Stimulated activated CD8-positive, alpha-beta memory T cell treated with anti-CD3 and anti-CD28 coated beads, Interleukin-12 subunit alpha, Interleukin-12 subunit beta, amount 100 ng/mL, for 24 hours (primary cell): ENCODE results near the gene NLRP4.
"Not testable (repeated sequence)": the region's sequence is repeated elsewhere in the genome, so short reads cannot be mapped to it uniquely, and the experiment has no call there.

ENCODE experiments used
- DNase-seq: peaks from one replicate; pipeline ENCODE4 v3.0.0-alpha.2; 2020; ENCODE audit errors: extremely low read depth

NLRP4 gene

DNA sequence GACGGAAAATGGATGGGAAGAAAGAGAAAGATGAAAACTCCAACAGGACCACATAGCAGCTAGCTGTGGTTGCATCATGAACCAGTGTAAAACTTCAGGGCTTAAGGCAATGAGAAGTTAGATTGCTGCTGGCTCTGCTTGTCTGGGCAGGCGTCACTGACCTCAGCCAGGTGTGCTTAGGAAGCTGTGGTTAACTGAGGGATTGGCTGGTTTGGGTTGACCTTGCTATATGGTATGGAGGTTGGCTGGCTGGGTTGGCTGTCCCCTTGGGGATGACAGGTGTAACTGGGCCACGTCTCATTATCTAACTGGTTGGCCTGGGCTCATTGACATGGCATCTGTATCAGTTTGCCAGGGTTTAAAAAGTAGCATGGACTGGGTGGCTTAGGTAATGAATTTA lies 40.9 kb downstream of the NLRP4 start:
- no peak for DNase-seq

DNA sequence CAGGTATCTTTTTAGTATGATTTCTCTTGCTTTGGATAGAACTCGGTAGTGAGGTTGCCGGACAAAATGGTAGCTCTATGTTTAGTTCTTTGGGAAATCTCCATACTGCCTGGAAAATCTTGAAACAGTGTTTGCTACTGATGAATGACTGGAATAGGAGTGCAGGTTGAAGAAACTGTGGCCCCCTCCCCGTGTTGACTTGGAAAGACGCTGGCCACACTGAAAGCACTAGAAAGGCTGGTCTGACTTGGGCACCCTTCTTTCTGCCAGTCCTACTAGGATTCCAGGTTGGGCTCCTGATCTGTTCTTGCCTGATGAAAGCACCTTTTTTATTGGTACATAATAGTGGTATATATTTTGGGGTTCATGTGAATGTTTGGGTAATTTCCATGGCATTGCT lies 46.3 kb downstream of the NLRP4 start:
- no peak for DNase-seq

DNA sequence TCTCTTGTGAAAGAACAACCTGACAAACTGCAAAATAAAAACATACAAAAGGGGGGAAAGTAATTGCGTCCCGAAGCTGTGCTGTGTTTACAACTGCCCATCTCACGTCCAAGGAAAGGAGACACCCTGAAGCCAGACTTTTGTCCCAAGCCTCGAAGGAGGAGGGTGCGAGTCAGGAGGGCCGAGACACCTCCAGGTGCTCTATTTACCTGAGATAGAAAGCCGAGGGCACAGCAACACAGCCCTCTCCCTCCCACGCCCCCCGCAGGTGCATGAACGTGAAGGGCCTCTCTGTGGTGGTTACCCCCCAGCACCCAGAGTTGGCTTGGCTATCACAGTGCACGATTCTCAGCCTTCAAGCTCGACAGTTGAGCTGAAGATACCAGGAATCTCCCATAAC lies 62.6 kb downstream of the NLRP4 start:
- no peak for DNase-seq

DNA sequence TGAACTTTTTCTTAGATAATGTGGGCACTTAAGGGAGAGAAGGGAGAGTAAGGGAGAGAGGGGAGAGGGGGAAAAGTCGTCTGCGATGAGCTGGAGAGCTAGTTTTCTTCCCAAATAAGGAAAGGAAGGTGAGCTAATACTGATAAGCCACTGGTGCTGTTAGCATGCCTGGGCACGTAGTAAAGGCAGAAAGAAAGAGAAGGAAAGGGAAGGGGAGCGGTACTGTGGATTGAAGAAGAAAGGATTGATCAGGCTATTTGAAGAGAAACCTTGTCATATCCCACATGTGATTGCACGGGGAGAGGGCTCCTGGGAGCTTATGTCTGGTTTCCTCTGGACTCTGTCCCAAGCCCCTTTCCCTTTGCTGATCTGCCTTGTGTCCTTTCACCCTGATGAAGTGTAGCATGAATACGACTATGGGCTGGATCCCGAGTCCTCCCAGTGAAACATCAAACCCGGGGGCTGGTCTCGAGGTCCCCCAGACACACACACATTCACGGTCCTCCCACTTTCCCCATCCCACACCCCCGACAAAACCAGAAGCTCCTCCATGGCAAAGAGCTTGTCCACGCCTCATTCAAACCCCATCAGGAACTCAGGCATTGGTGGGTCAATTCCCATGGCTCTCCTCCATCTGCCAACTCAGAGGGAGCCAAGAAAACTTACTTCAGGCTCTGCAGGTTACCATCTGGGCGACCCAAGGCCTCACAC lies 65.2 kb downstream of the NLRP4 start:
- no peak for DNase-seq

DNA sequence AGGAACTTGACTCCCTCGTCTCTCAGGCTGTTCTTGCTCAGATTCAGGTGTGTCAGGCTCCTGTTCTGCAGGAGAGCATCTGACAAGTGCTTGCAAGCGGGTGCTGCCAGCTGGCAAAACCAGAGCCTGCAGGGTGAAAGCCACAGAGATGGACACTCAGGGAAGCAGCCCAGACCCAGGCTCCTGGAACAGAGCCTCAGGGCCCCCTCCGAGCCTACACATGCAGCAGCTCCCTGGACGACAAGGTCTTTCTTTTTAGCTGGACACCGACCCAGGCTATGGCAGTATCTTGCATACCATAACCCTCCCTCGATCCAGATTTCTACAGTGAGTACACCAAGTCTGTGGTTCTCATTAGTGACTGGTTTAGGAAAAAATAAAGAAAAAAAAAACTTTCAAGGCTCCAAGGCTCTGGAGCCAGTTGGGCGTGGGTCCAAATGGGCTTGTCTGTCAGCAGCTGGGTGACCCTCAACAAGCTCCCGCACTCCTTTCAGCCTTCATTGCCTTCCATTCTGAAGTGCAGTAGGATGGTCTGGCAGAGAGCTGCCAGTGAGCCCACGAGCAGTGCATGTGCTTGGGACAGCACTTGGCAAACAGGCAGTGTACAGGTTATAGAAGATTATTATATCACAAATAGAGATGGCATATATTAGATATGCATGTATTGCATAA lies 65.9 kb downstream of the NLRP4 start:
- DNase-seq: no peak

DNA sequence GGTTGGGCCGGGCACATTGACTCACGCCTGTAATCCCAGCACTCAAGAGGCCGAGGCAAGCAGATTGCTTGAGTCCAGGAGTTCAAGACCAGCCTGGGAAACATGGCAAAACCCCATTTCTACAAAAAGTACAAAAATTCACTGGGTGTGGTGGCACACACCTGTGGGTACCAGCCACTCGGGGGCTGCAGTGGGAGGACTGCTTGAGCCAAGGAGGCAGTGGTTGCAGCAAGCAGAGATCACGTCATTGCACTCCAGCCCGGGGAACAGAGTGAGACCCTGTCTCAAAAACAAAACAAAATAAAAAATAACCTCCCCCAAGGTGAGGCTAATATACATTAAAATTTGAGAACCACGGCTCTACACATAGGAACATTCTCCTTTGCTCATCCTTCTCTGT lies 70.9 kb downstream of the NLRP4 start:
- no peak for DNase-seq

DNA sequence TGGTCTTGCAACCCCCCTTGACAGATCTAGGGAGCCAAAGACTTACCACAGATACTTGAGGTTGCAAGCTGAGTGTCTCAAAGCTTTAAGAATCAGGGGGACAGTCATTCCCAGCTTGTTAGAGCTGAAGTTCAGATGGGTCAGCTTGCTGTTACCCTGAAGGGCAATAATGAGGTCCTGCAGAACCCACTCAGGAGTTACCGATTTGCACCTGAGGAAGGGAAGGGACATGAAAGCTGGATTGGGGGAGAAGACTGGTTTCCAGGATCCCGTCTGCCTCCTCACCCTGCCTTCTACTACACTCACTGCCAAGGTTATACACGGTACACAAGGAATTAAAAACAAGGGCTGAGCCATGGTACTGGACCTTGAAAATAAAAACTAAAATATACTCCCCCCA lies 71.4 kb downstream of the NLRP4 start:
- no peak for DNase-seq

DNA sequence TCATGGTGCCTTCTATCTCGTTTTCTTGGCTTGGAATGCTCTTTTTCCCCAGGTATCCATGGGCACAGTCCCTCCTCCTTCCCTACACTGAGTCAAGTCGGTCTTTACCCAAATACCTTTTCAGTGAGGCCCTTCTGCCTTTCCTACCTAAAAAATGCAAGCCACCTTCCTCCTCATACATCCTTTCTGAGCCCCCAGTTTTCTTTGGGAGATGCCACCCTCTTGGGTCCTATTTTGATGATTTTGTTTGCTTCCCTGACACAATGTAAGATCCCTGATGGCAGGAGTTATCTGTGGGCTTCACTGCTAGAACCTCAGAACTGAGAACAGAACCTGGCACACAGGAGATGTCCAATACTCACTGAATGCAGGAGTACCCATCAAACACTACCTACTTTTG lies 73.5 kb downstream of the NLRP4 start:
- no peak for DNase-seq

DNA sequence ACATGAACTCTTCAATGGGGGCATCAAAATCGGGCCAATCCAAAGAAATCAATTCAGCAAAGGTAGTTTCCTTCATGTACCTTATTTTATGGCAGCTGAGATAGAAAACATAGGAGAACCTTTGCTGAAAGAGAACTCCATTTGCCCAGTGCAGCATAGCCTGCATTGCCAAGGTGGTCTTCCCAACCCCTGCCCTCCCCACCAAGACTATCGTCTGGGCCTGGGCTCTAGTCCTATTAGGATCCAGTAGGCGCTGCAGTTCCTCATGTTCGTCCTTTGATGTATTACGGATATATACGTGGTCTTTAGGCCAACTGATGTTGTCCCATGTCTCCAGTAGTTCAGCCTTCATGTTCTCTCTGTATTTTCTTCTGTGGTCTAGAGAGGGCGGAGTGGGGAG lies 76.6 kb downstream of the NLRP4 start:
- DNase-seq: no peak

DNA sequence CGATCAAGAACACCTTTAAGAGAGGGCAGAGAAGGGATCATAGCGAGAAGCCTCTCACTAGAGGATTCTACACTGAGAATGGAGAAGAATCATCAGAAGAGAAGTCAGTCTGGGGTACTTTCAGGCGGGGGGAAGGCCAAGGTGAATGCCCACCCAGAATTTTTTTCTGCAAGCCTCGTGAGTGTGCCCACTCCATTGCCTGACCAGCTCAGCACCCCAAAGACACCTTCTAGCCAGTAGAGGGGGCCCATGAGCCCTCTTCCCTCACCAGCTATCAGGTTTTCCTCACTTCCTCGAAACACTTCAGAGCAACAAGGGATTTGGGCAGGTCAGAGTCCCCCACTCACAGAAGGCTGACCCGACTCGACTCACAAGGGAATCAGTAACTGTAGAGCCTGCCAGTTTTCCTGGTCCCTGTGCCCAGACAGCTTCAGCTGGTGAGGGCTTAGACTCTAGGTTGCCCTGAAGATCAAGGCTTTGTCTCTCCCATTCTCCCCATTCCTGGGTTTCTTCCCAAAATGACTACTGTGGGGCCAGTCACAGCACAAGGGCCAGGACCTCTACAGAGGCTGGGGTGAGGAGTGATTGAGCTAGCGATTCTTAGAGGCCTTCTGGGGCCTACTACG lies 77.4 kb downstream of the NLRP4 start:
- DNase-seq: no peak

DNA sequence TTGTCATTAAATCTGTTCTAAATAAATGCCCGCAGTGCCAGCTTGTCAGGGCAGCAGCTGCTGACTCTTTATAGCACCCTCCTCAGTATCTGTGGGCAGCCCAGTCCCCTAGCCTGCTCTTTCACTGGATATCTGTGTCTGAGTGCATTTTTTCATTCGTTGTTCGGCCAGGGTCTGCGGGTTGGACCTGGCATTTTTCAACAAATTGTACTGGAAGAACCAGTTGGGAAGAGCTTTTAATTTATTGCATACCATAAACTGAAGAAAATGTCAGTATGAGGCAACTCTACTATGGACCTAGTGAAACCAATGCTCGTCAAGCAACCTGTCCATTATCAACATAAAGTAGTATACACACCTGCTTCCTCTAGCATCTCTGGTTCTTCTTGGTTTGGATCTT lies 87.2 kb downstream of the NLRP4 start:
- DNase-seq: no peak

DNA sequence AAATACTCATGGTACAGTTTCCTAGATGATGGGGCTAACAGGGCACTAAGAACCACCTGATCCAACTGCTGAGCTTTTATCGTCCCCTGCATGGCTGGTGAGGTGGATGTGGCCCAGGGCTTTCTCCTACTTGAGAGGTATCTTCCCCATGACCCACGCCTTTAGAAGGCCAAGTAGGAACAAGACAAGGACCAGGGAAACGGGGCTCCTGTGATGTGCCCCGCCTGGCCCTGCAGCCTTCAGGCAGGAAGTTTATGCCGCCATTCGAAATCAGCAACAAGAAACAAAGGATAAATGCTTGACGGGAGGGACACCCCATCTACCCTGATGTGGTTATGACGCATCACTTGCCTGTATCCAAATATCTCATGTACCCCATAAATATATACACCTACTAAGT lies 91.7 kb downstream of the NLRP4 start:
- no peak for DNase-seq

DNA sequence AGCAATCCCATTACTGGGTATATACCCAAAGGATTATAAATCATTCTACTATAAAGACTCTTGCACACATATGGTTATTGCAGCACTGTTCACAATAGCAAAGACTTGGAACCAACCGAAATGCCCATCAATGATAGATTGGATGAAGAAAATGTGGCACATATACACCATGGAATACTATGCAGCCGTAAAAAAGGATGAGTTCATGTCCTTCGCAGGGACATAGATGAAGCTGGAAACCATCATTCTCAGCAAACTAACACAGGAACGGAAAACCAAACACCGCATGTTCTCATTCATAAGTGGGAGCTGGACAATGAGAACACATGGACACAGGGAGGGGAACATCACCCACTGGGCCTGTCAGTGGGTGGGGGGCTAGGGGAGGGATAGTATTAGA lies 92.9 kb downstream of the NLRP4 start:
- not testable (repeated sequence) for DNase-seq

DNA sequence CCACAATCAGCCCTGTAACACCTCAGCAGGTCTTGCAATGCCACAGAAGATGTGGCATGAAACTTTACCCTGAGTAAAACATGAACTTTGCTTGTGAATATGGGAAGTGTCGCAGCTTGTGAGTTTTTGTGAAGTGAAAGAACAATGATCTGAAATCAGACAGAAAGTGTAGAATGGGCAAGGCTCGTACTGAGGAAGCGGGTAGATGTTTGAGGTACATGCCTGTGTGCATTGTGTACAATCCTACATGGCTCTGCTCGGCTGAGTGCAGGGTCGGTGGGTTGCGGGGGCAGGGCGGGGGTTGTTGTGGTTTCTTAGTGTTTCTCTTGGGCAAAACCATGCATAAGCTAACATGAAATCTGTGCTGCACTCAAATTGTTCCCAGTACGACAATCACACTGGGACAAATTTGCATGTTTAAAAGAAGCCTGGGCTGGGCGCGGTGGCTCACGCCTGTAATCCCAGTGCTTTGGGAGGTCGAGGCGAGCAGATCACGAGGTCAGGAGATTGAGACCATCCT lies 94.7 kb downstream of the NLRP4 start:
- DNase-seq: no peak
